GM10266 (cell line): ENCODE data around the gene ITGAD.

ENCODE experiments used
- DNase-seq: peaks from one replicate; pipeline ENCODE4 v3.0.0; 2012; ENCODE audit errors: extremely low spot score
- TF ChIP-seq, protein P1 (sequence below): IDR thresholded peaks from 2 replicates; pipeline ENCODE4 v1.5.1; 2012; ENCODE audit warnings: mild to moderate bottlenecking, low read depth; ENCODE audit not compliant: control insufficient read depth, insufficient read depth; ENCODE audit errors: missing control alignments

The ITGAD gene

DNA sequence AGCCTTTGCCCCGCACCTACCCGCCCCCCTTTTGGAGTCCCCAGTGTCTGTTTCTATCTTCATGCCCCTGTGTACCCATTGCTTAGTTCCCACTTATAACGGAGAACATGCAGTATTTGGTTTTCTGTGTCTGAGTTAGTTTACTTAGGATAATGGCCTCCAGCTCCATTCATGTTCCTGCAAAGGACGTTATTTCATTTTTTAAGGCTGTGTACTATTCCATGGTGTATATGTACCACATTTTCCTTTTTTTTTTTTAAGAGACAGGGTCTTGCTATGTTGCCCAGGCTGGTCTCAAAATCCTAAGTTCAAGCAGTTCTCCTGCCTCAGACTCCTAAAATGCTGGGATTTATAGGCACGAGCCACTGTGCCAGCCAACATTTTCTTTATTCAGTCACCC, 74.7 kb downstream of the ITGAD start:
- DNase-seq = no peak
- TF ChIP-seq, protein P1, sequence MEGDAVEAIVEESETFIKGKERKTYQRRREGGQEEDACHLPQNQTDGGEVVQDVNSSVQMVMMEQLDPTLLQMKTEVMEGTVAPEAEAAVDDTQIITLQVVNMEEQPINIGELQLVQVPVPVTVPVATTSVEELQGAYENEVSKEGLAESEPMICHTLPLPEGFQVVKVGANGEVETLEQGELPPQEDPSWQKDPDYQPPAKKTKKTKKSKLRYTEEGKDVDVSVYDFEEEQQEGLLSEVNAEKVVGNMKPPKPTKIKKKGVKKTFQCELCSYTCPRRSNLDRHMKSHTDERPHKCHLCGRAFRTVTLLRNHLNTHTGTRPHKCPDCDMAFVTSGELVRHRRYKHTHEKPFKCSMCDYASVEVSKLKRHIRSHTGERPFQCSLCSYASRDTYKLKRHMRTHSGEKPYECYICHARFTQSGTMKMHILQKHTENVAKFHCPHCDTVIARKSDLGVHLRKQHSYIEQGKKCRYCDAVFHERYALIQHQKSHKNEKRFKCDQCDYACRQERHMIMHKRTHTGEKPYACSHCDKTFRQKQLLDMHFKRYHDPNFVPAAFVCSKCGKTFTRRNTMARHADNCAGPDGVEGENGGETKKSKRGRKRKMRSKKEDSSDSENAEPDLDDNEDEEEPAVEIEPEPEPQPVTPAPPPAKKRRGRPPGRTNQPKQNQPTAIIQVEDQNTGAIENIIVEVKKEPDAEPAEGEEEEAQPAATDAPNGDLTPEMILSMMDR = no peak

DNA sequence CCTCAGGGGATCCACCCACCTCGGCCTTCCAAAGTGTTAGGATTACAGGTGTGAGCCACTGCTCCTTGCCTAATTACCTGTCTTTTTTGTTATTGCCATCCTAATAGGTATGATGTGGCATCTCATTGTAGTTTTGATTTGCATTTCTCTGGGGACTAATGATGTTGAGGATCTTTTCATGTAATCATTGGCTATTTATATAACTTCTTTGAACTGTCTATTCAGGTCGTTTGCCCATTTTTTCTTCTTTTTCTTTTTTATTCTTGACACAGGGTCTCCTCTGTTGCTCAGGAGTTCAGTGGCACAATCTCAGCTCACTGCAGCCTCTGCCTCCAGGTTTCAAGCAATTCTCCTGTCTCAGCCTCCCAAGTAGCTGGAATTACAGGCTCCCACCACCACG, 77.5 kb downstream of the ITGAD start:
- DNase-seq = no peak
- TF ChIP-seq, protein P1 = no peak

DNA sequence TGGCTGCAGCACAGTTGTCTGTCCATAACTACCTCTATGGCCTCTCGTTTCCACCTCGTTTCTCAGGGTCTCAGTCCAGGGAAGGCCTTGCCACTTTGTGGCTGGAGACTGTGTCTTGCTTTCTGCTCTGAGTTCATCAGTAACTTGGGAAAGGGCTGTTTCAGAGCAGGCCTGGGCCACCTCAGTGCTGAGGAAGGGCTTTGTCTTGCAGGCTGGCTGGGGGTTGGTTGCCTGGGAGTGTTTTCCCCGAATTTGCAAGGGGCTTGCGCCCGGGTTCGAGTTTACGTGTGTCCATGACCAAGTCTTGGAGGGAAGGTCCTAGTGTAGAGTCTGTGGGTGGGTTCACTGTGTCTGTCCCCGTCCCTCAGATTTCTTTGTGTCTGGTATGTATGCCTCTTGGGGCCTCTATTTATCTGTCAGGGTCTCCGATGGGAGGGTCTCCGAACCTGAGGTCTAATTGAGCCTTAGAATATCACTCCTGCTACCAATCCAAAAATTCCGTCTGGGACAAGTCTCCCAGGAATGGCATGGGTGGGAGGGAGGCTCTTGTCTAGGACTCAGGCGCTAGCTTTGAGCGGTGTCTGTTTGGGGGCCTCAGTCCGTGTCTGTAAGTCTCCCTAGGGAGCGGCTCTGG, 78.2 kb downstream of the ITGAD start:
- TF ChIP-seq, protein P1 = no peak
- peak; percentile 34 for DNase-seq

- peak; percentile 68 for DNase-seq
- TF ChIP-seq, protein P1 = no peak
Observed at GRCh38 chr16:31471875-31472708, 79.0 kb downstream of the ITGAD start, which contains the start of gene TGFB1I1. Gene TGFB1I1, plus strand, starts transcription at chr16:31472152. Its CDS starts 37 bp downstream, at chr16:31472189.

GRCh38 chr16:31472709-31473203, 79.6 kb downstream of the ITGAD start:
- TF ChIP-seq, protein P1 = no peak
- DNase-seq = peak; percentile 65

DNA sequence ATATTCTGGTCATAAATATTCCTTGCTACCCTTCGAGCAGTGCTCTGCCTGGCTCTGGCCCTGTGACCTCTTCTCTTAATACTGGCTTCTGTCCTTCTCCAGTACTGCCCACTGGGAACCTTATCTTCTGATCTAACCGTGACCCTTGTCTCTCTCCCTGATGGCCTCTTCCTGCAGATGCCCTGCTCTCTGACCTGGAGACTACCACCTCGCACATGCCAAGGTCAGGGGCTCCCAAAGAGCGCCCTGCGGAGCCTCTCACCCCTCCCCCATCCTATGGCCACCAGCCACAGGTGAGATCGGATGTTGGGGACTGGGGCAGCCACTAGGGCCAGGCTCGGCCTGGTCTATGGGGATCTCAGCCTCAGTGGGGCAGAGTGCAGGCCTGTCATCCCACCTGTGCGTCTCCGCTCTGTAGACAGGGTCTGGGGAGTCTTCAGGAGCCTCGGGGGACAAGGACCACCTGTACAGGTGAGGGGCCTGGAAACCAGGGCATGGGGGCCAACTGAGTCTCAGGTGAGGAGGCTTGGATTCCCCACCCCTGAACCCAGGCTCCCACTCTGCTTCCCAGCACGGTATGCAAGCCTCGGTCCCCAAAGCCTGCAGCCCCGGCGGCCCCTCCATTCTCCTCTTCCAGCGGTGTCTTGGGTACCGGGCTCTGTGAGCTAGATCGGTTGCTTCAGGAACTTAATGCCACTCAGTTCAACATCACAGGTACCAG, 80.3 kb downstream of the ITGAD start:
- no peak for DNase-seq
- TF ChIP-seq, protein P1 = no peak
